ENCODE data around the gene HES6.

GRCh38 chr2:238207006-238207405, 32.8 kb downstream of the HES6 start:
- TF ChIP-seq CTCF (conservative IDR thresholded peaks at IDR 0.05 in 1 of 2, IDR thresholded peaks at IDR 0.05 in 1 of 2; ENCODE audit: low read depth in 1 of 2, low read length in 2 of 2) (no peak), EZH2 (IDR thresholded peaks at IDR 0.05; ENCODE audit: low read length, missing control alignments) (no peak)

Measured in fibroblast of lung (primary cell).